ENCODE results near the gene GDF11.

GDF11 gene

DNA sequence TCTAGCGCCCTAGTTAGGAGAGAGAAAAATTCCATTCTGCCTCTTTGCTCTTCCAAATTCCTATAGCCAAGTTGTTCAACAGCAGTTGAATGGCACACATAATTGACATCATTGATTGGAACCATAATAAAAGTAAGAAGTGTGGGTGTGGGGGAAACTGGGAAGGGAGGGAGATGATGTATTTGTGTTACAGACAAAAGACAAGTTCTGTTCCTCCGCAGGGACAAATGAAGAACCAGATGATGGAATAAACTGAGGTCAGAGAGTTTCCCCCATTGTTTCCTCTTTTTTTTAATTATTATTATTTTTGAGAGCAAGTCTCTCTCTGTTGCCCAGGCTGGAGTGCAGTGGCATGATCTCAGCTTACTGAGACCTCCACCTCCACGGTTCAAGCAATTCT is 34.9 kb downstream of the GDF11 start:
- no peak for DNase-seq (ENCODE audit: low spot score)
- TF ChIP-seq CTCF (IDR thresholded peaks at IDR 0.05) = no peak
- H3K4me3 ChIP-seq = no peak overlapping the region
- no peak overlapping the region for H3K27ac ChIP-seq

- TF ChIP-seq CTCF (IDR thresholded peaks at IDR 0.05) = no peak
- no peak for DNase-seq (ENCODE audit: low spot score)
- H3K4me3 ChIP-seq = no peak overlapping the region
Observed at GRCh38 chr12:55780685-55781084, 37.8 kb downstream of the GDF11 start.

GRCh38 chr12:55788546-55788945 is 45.6 kb downstream of the GDF11 start:
- no peak overlapping the region for H3K4me3 ChIP-seq
- no peak for TF ChIP-seq CTCF (IDR thresholded peaks at IDR 0.05)

More at GRCh38 chr12:55780685-55781084, 37.8 kb downstream of the GDF11 start:
- no peak overlapping the region for H3K27ac ChIP-seq

GRCh38 chr12:55789171-55789570 is 46.2 kb downstream of the GDF11 start:
- no peak for TF ChIP-seq CTCF (IDR thresholded peaks at IDR 0.05)
- no peak overlapping the region for H3K27ac ChIP-seq

More at GRCh38 chr12:55788546-55788945, 45.6 kb downstream of the GDF11 start:
- no peak overlapping the region for H3K27ac ChIP-seq
- DNase-seq (ENCODE audit: low spot score) = no peak

DNA sequence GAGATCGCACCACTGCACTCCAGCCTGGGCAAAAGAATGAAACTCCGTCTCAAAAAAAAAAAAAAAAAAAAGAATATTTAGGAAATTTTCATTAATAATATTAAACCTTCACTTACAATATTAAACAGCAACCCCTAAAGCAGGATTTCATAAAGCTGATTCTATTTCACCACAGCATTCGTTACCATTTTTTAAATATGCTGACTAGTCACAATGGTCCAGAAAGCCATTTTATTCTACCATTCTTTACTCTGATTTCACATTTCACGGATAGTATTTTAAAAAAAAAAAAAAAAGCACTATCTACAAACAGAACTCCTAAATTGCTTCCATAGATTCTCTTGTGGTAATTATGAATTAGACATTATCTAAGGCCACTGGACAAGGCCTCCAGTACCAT is 47.0 kb downstream of the GDF11 start:
- no peak overlapping the region for H3K27ac ChIP-seq
- no peak overlapping the region for H3K4me3 ChIP-seq
- no peak for DNase-seq (ENCODE audit: low spot score)
- no peak for TF ChIP-seq CTCF (IDR thresholded peaks at IDR 0.05)

More at GRCh38 chr12:55789171-55789570, 46.2 kb downstream of the GDF11 start:
- H3K4me3 ChIP-seq = no peak overlapping the region
- DNase-seq (ENCODE audit: low spot score) = no peak

- Histone ChIP-seq H3K27ac (no peak overlapping the region), H3K4me3 (no peak overlapping the region)
- no peak for DNase-seq (ENCODE audit: low spot score)
- no peak for TF ChIP-seq CTCF (IDR thresholded peaks at IDR 0.05)
Observed at GRCh38 chr12:55795950-55796349, 53.0 kb downstream of the GDF11 start.

- DNase-seq (ENCODE audit: low spot score) = no peak
- no peak for TF ChIP-seq CTCF (IDR thresholded peaks at IDR 0.05)
- H3K4me3 ChIP-seq = no peak overlapping the region
- H3K27ac ChIP-seq = no peak overlapping the region
Observed at GRCh38 chr12:55797068-55797467, 54.1 kb downstream of the GDF11 start.
